ENCODE results near the gene KLHL36. TPM values are rescaled to one million over a fixed set of nuclear protein-coding genes. Genes with fewer than 3 reads are reported as not detected.

KLHL36 gene
- total and polyA plus RNA-seq, 9 of the 15 experiments (the other 6 are each of a cell fraction or from before 2014, with no cell fraction given), result 2.1 to 51.2 (median 18.5) TPM

GRCh38 chr16:84694980-84695379 lies 46.7 kb downstream of the KLHL36 start (continued):
- no peak for TF ChIP-seq PRDM10 (IDR thresholded peaks at IDR 0.05; ENCODE audit: partially characterized antibody)
- no peak for TF ChIP-seq POLR2AphosphoS5 (IDR thresholded peaks at IDR 0.05; ENCODE audit: control insufficient read depth, insufficient read depth, low read depth, low read length)
- TF ChIP-seq CREB3 (tag; conservative IDR thresholded peaks at IDR 0.05; ENCODE audit: low read depth), result no peak
- TF ChIP-seq BCOR (IDR thresholded peaks at IDR 0.05), result peak; percentile 89
- no peak for TF ChIP-seq ILK (tag; IDR thresholded peaks at IDR 0.05; ENCODE audit: borderline replicate concordance, low read depth)
- no peak for TF ChIP-seq CEBPG (CRISPR knock-in tag; IDR thresholded peaks at IDR 0.05)
- TF ChIP-seq CEBPG (tag; conservative IDR thresholded peaks at IDR 0.05 in 1 of 2, IDR thresholded peaks at IDR 0.05 in 1 of 2), result no peak
- TF ChIP-seq BRD9 (IDR thresholded peaks at IDR 0.05; ENCODE audit: low read depth, partially characterized antibody), result no peak
- no peak for TF ChIP-seq ZNF121 (CRISPR knock-in tag; conservative IDR thresholded peaks at IDR 0.05)
- TF ChIP-seq GTF2B (IDR thresholded peaks at IDR 0.05; ENCODE audit: extremely low read depth, insufficient read length), result no peak
- no peak for TF ChIP-seq ZNF3 (CRISPR knock-in tag; IDR thresholded peaks at IDR 0.05)
- TF ChIP-seq, protein P1, sequence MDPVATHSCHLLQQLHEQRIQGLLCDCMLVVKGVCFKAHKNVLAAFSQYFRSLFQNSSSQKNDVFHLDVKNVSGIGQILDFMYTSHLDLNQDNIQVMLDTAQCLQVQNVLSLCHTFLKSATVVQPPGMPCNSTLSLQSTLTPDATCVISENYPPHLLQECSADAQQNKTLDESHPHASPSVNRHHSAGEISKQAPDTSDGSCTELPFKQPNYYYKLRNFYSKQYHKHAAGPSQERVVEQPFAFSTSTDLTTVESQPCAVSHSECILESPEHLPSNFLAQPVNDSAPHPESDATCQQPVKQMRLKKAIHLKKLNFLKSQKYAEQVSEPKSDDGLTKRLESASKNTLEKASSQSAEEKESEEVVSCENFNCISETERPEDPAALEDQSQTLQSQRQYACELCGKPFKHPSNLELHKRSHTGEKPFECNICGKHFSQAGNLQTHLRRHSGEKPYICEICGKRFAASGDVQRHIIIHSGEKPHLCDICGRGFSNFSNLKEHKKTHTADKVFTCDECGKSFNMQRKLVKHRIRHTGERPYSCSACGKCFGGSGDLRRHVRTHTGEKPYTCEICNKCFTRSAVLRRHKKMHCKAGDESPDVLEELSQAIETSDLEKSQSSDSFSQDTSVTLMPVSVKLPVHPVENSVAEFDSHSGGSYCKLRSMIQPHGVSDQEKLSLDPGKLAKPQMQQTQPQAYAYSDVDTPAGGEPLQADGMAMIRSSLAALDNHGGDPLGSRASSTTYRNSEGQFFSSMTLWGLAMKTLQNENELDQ (CRISPR knock-in tag; IDR thresholded peaks at IDR 0.05; ENCODE audit: borderline replicate concordance), result no peak
- no peak for TF ChIP-seq CTBP1 (IDR thresholded peaks at IDR 0.05; ENCODE audit: borderline replicate concordance)
- TF ChIP-seq KDM1A (IDR thresholded peaks at IDR 0.05), result peak; percentile 63 to 72
- TF ChIP-seq SMARCA5 (IDR thresholded peaks at IDR 0.05), result peak; percentile 64; the same call in 1 of the 2 replicates
- TF ChIP-seq JUN (IDR thresholded peaks at IDR 0.05; ENCODE audit: borderline replicate concordance, low read depth, low read length), result no peak
- TF ChIP-seq JUN (CRISPR knock-in tag; IDR thresholded peaks at IDR 0.05; ENCODE audit: borderline replicate concordance), result no peak
- TF ChIP-seq EWSR1 (IDR thresholded peaks at IDR 0.05; ENCODE audit: borderline replicate concordance, low read depth, partially characterized antibody), result no peak
- TF ChIP-seq, protein P2, sequence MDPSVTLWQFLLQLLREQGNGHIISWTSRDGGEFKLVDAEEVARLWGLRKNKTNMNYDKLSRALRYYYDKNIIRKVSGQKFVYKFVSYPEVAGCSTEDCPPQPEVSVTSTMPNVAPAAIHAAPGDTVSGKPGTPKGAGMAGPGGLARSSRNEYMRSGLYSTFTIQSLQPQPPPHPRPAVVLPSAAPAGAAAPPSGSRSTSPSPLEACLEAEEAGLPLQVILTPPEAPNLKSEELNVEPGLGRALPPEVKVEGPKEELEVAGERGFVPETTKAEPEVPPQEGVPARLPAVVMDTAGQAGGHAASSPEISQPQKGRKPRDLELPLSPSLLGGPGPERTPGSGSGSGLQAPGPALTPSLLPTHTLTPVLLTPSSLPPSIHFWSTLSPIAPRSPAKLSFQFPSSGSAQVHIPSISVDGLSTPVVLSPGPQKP (CRISPR knock-in tag; IDR thresholded peaks at IDR 0.05), result no peak
